Measurements from ENCODE around the gene ATXN1.

Gene ATXN1

GRCh38 chr6:16522937-16523336 is 238.3 kb downstream of the ATXN1 start:
- no peak for ATAC-seq (ENCODE audit: low read depth)
- no peak overlapping the region for H3K27ac ChIP-seq (ENCODE audit: poor library complexity, severe bottlenecking)
- H3K4me1 ChIP-seq (ENCODE audit: insufficient read depth, poor library complexity, severe bottlenecking): no peaks in the 10 kb centered on the region
- TF ChIP-seq CTCF (IDR thresholded peaks at IDR 0.05; ENCODE audit: poor library complexity, severe bottlenecking): no peak
- H3K27me3 ChIP-seq (ENCODE audit: insufficient read depth, poor library complexity, severe bottlenecking): no peaks in the 10 kb centered on the region
- no peak overlapping the region for H3K4me3 ChIP-seq (ENCODE audit: severe bottlenecking)
- DNase-seq (ENCODE audit: low spot score): no peak
- H3K36me3 ChIP-seq (ENCODE audit: low read depth): no peaks in the 10 kb centered on the region
- H3K9me3 ChIP-seq (ENCODE audit: severe bottlenecking): no peaks in the 10 kb centered on the region

GRCh38 chr6:16521528-16521927 is 239.7 kb downstream of the ATXN1 start:
- no peak for ATAC-seq (ENCODE audit: low read depth)
- no peak overlapping the region for H3K4me3 ChIP-seq (ENCODE audit: severe bottlenecking)
- no peaks in the 10 kb centered on the region for H3K27me3 ChIP-seq (ENCODE audit: insufficient read depth, poor library complexity, severe bottlenecking)
- H3K27ac ChIP-seq (ENCODE audit: poor library complexity, severe bottlenecking): no peak overlapping the region
- no peak for TF ChIP-seq CTCF (IDR thresholded peaks at IDR 0.05; ENCODE audit: poor library complexity, severe bottlenecking)
- DNase-seq (ENCODE audit: low spot score): no peak
- no peaks in the 10 kb centered on the region for H3K4me1 ChIP-seq (ENCODE audit: insufficient read depth, poor library complexity, severe bottlenecking)
- H3K9me3 ChIP-seq (ENCODE audit: severe bottlenecking): no peaks in the 10 kb centered on the region
- no peaks in the 10 kb centered on the region for H3K36me3 ChIP-seq (ENCODE audit: low read depth)

GRCh38 chr6:16519265-16520242 is 241.7 kb downstream of the ATXN1 start:
- Histone ChIP-seq H3K9me3 (ENCODE audit: severe bottlenecking) (no peaks in the 10 kb centered on the region), H3K4me3 (ENCODE audit: severe bottlenecking) (no peak overlapping the region), H3K36me3 (ENCODE audit: low read depth) (no peaks in the 10 kb centered on the region), H3K27ac (ENCODE audit: poor library complexity, severe bottlenecking) (no peak overlapping the region), H3K4me1 (ENCODE audit: insufficient read depth, poor library complexity, severe bottlenecking) (no peaks in the 10 kb centered on the region), H3K27me3 (ENCODE audit: insufficient read depth, poor library complexity, severe bottlenecking) (no peaks in the 10 kb centered on the region)
- DNase-seq (ENCODE audit: low spot score) (no peak), ATAC-seq (ENCODE audit: low read depth) (no peak)
- TF ChIP-seq CTCF (IDR thresholded peaks at IDR 0.05; ENCODE audit: poor library complexity, severe bottlenecking): no peak

- no peak overlapping the region for H3K4me3 ChIP-seq (ENCODE audit: severe bottlenecking)
- no peaks in the 10 kb centered on the region for H3K9me3 ChIP-seq (ENCODE audit: severe bottlenecking)
- DNase-seq (ENCODE audit: low spot score): no peak
- H3K27me3 ChIP-seq (ENCODE audit: insufficient read depth, poor library complexity, severe bottlenecking): no peaks in the 10 kb centered on the region
- H3K4me1 ChIP-seq (ENCODE audit: insufficient read depth, poor library complexity, severe bottlenecking): no peaks in the 10 kb centered on the region
- no peak for TF ChIP-seq CTCF (IDR thresholded peaks at IDR 0.05; ENCODE audit: poor library complexity, severe bottlenecking)
- no peak overlapping the region for H3K27ac ChIP-seq (ENCODE audit: poor library complexity, severe bottlenecking)
- no peaks in the 10 kb centered on the region for H3K36me3 ChIP-seq (ENCODE audit: low read depth)
- no peak for ATAC-seq (ENCODE audit: low read depth)
Measured at GRCh38 chr6:16518265-16518664, 243.0 kb downstream of the ATXN1 start.

GRCh38 chr6:16514249-16514648 is 247.0 kb downstream of the ATXN1 start:
- Histone ChIP-seq H3K27ac (ENCODE audit: poor library complexity, severe bottlenecking) (no peak overlapping the region), H3K9me3 (ENCODE audit: severe bottlenecking) (no peaks in the 10 kb centered on the region), H3K27me3 (ENCODE audit: insufficient read depth, poor library complexity, severe bottlenecking) (no peaks in the 10 kb centered on the region), H3K4me3 (ENCODE audit: severe bottlenecking) (no peak overlapping the region), H3K36me3 (ENCODE audit: low read depth) (no peaks in the 10 kb centered on the region), H3K4me1 (ENCODE audit: insufficient read depth, poor library complexity, severe bottlenecking) (no peaks in the 10 kb centered on the region)
- DNase-seq (ENCODE audit: low spot score) (no peak), ATAC-seq (ENCODE audit: low read depth) (peak; percentile 36; the same call in 1 of the 3 replicates)
- TF ChIP-seq CTCF (IDR thresholded peaks at IDR 0.05; ENCODE audit: poor library complexity, severe bottlenecking): peak; percentile 45

All from RWPE2 (cell line).